Ascending aorta (tissue), 2 donors: ENCODE data around the gene CHD5. TPM values are rescaled to one million over a fixed set of nuclear protein-coding genes. Genes with fewer than 3 reads are reported as not detected.

Experiments used
- DNase-seq, 2 donors: peaks; one replicate each; pipeline ENCODE4 v3.0.0-alpha.2; 2019; ENCODE audit warnings: low spot score in 2 of 2
- H3K27ac ChIP-seq, 2 donors: fragments of 200-600 bp; sonication (generic); one replicate each; pipeline ENCODE4 v1.5.1; 2016 to 2017; ENCODE audit warnings: mild to moderate bottlenecking in 1 of 2
- H3K27me3 ChIP-seq: fragments of 200-600 bp; sonication (generic); one replicate; pipeline ENCODE4 v1.5.1; 2017
- H3K36me3 ChIP-seq, 2 donors: fragments of 200-600 bp; sonication (generic); one replicate each; pipeline ENCODE4 v1.5.1; 2016
- H3K4me1 ChIP-seq, 2 donors: fragments of 200-600 bp; sonication (generic); one replicate each; pipeline ENCODE4 v1.5.1; 2016 to 2017; ENCODE audit warnings: mild to moderate bottlenecking in 1 of 2
- H3K4me3 ChIP-seq, 2 donors: fragments of 200-600 bp; sonication (generic); one replicate each; pipeline ENCODE4 v1.5.1; 2016 to 2017; ENCODE audit warnings: mild to moderate bottlenecking in 1 of 2
- H3K9me3 ChIP-seq, 2 donors: fragments of 200-600 bp; sonication (generic); one replicate each; pipeline ENCODE4 v1.5.1; 2016
- CTCF ChIP-seq, 3 experiments: fragments of 200-600 bp in 2 of 3; fragments of 450-650 bp in 1 of 3; sonication (generic) in 2 of 3; IDR thresholded peaks; one replicate each; pipeline ENCODE4 v1.5.1; 2016 to 2019; ENCODE audit warnings: antibody characterized with exemption in 3 of 3, mild to moderate bottlenecking in 1 of 3, moderate library complexity in 1 of 3
- intact Hi-C: fragments of 100-400 bp; cut with DNase I; formaldehyde crosslinking; loops from one replicate; pipeline ENCODE4 v1.15.1; 2023
- total RNA-seq: library from RNA; depleted of rRNA; stranded (reverse); fragments of >200 nt; gene quantifications from one replicate; pipeline ENCODE4 v1.1.0, GENCODE V29; 2016

Gene CHD5
- total RNA-seq, 1 donor from 2014 or later, result 4.0 TPM

- Histone ChIP-seq H3K4me3 (no peak overlapping the region), H3K36me3 (no peaks in the 10 kb centered on the region), H3K9me3 (no peaks in the 10 kb centered on the region), H3K27ac (no peak overlapping the region), H3K27me3 (no peaks in the 10 kb centered on the region), H3K4me1 (no peaks in the 10 kb centered on the region)
- no peak for TF ChIP-seq CTCF (IDR thresholded peaks at IDR 0.05)
- DNase-seq, result no peak
- intact Hi-C loops, result no loop called here
Measured at GRCh38 chr1:6094801-6095505, 85.2 kb downstream of the CHD5 start.

- TF ChIP-seq CTCF (IDR thresholded peaks at IDR 0.05), result no peak
- intact Hi-C loops, result no loop called here
- Histone ChIP-seq H3K9me3 (no peaks in the 10 kb centered on the region), H3K4me1 (no peaks in the 10 kb centered on the region), H3K27ac (no peak overlapping the region), H3K4me3 (no peak overlapping the region), H3K36me3 (no peaks in the 10 kb centered on the region), H3K27me3 (no peaks in the 10 kb centered on the region)
- DNase-seq, result no peak
Measured at GRCh38 chr1:6094246-6094645, 85.9 kb downstream of the CHD5 start.

GRCh38 chr1:6093611-6094010 lies 86.5 kb downstream of the CHD5 start:
- Histone ChIP-seq H3K9me3 (no peaks in the 10 kb centered on the region), H3K4me1 (no peaks in the 10 kb centered on the region), H3K36me3 (no peaks in the 10 kb centered on the region), H3K27ac (no peak overlapping the region), H3K27me3 (no peaks in the 10 kb centered on the region), H3K4me3 (no peak overlapping the region)
- TF ChIP-seq CTCF (IDR thresholded peaks at IDR 0.05), result no peak
- DNase-seq, result no peak
- intact Hi-C loops, result no loop called here

GRCh38 chr1:6093071-6093470 lies 87.0 kb downstream of the CHD5 start:
- no peak for TF ChIP-seq CTCF (IDR thresholded peaks at IDR 0.05)
- no peak overlapping the region for H3K4me3 ChIP-seq
- no peak for DNase-seq
- H3K9me3 ChIP-seq, result no peaks in the 10 kb centered on the region
- no peak overlapping the region for H3K27ac ChIP-seq
- H3K36me3 ChIP-seq, result no peaks in the 10 kb centered on the region
- intact Hi-C loops, result no loop called here
- H3K27me3 ChIP-seq, result no peaks in the 10 kb centered on the region
- no peaks in the 10 kb centered on the region for H3K4me1 ChIP-seq

- no peak for TF ChIP-seq CTCF (IDR thresholded peaks at IDR 0.05)
- DNase-seq, result no peak
- Histone ChIP-seq H3K9me3 (no peaks in the 10 kb centered on the region), H3K4me3 (no peak overlapping the region), H3K4me1 (no peaks in the 10 kb centered on the region), H3K27me3 (no peaks in the 10 kb centered on the region), H3K36me3 (no peaks in the 10 kb centered on the region), H3K27ac (no peak overlapping the region)
- intact Hi-C loops, result no loop called here
Measured at GRCh38 chr1:6092211-6092610, 87.9 kb downstream of the CHD5 start.

GRCh38 chr1:6091823-6092109 lies 88.4 kb downstream of the CHD5 start:
- no peaks in the 10 kb centered on the region for H3K9me3 ChIP-seq
- TF ChIP-seq CTCF (IDR thresholded peaks at IDR 0.05), result no peak
- no peak overlapping the region for H3K27ac ChIP-seq
- H3K4me1 ChIP-seq, result no peaks in the 10 kb centered on the region
- no peak for DNase-seq
- intact Hi-C loops, result no loop called here
- no peaks in the 10 kb centered on the region for H3K36me3 ChIP-seq
- no peaks in the 10 kb centered on the region for H3K27me3 ChIP-seq
- H3K4me3 ChIP-seq, result no peak overlapping the region
